Ectodermal cell (in vitro differentiated cells): ENCODE measurements around the gene ITPRID1. TPM values are rescaled to one million over a fixed set of nuclear protein-coding genes. Genes with fewer than 3 reads are reported as not detected.
"Not testable (repeated sequence)": the region's sequence is repeated elsewhere in the genome, so short reads cannot be mapped to it uniquely, and the experiment has no call there.

Source experiments
- H3K27ac ChIP-seq: 2 replicates; pipeline ENCODE4 v1.7.0; 2013; ENCODE audit warnings: mild to moderate bottlenecking, low read depth, low read length; ENCODE audit not compliant: insufficient read depth, poor library complexity, severe bottlenecking
- H3K27me3 ChIP-seq: 2 replicates; pipeline ENCODE4 v1.7.0; 2013; ENCODE audit warnings: mild to moderate bottlenecking, low read length; ENCODE audit not compliant: insufficient read depth, control insufficient read depth, poor library complexity, severe bottlenecking
- H3K36me3 ChIP-seq: one replicate; pipeline ENCODE4 v1.7.0; 2013; ENCODE audit warnings: low read length; ENCODE audit not compliant: control insufficient read depth, insufficient read depth
- H3K4me1 ChIP-seq: one replicate; pipeline ENCODE4 v1.7.0; 2013; ENCODE audit warnings: low read length; ENCODE audit not compliant: control insufficient read depth, insufficient read depth
- H3K4me3 ChIP-seq: 2 replicates; pipeline ENCODE4 v1.7.0; 2013; ENCODE audit warnings: low read depth, low read length, control low read depth; ENCODE audit not compliant: insufficient read depth
- H3K9me3 ChIP-seq: 2 replicates; pipeline ENCODE4 v1.7.0; 2013; ENCODE audit warnings: mild to moderate bottlenecking, low read length, moderate library complexity; ENCODE audit not compliant: control insufficient read depth
- WGBS, 2 experiments: methylation state at CpG; one replicate each; pipeline ENCODE4 v1.1.7; 2013; ENCODE audit warnings: missing lambda C conversion rate in 2 of 2; 5-methylcytosine and 5-hydroxymethylcytosine counted together
- polyA plus RNA-seq, 4 experiments: library from polyadenylated mRNA; stranded (reverse); fragments of 50-300 nt; gene quantifications; one replicate each; pipeline ENCODE4 v1.2.3, GENCODE V29; 2013

ITPRID1 gene
- not detected for polyA plus RNA-seq (2013, experiment 1 of 4)
- polyA plus RNA-seq (2013, experiment 2 of 4), result not detected
- not detected for polyA plus RNA-seq (2013, experiment 3 of 4)
- not detected for polyA plus RNA-seq (2013, experiment 4 of 4)

GRCh38 chr7:31513790-31514189 is at the start of gene ITPRID1:
Gene ITPRID1, plus strand, starts transcription at chr7:31514090. Its CDS starts 38,935 bp downstream, at chr7:31553025.
- no peaks in the 10 kb centered on the region for H3K27me3 ChIP-seq
- H3K27ac ChIP-seq, result no peak within 1 kb of the TSS
- 89 to 90% methylated on average over 4 of the region's 4 CpGs for WGBS, 2 experiments
- H3K9me3 ChIP-seq, result no peaks in the 10 kb centered on the region
- no peak within 1 kb of the TSS for H3K4me3 ChIP-seq
- H3K36me3 ChIP-seq, result no peaks in the 10 kb centered on the region
- no peaks in the 10 kb centered on the region for H3K4me1 ChIP-seq

GRCh38 chr7:31464601-31465000 is 49.3 kb upstream of the ITPRID1 start:
- no peaks in the 10 kb centered on the region for H3K9me3 ChIP-seq
- H3K27me3 ChIP-seq, result no peaks in the 10 kb centered on the region
- peaks cover 5% of the 10 kb centered on the region for H3K4me1 ChIP-seq
- 72 to 80% methylated on average over 1 of the region's 1 CpG for WGBS, 2 experiments
- no peak overlapping the region for H3K4me3 ChIP-seq
- no peaks in the 10 kb centered on the region for H3K36me3 ChIP-seq
- H3K27ac ChIP-seq, result no peak overlapping the region

DNA sequence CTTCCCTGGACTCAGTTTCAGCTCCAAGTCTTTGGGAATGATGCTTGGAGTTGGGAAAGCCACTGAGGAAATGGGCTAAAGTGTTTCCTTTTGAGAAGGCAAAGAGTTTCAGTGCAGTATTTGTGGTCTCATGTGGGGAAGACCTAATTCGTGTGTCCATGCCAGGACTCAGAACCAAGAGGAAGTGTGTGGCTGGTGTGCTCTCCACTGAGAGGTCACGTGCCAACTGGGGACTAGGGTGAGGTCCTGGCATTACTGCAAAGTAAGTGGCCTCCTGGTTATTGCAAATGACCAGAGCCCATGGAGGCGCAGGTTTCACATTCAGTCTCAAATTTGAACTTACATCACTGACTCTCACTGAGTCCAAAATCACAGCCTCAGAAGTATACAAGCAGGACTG is 48.6 kb upstream of the ITPRID1 start:
- H3K9me3 ChIP-seq, result no peaks in the 10 kb centered on the region

GRCh38 chr7:31466036-31466435 is 47.9 kb upstream of the ITPRID1 start:
- Histone ChIP-seq H3K27ac (no peak overlapping the region), H3K4me3 (no peak overlapping the region), H3K4me1 (peaks cover 5% of the 10 kb centered on the region), H3K36me3 (no peaks in the 10 kb centered on the region), H3K27me3 (no peaks in the 10 kb centered on the region), H3K9me3 (no peaks in the 10 kb centered on the region)
- 0 to 7% methylated on average over 1 of the region's 1 CpG for WGBS, 2 experiments

More for the DNA sequence above, 48.6 kb upstream of the ITPRID1 start:
- Histone ChIP-seq H3K4me3 (no peak overlapping the region), H3K4me1 (peaks cover 5% of the 10 kb centered on the region), H3K27me3 (no peaks in the 10 kb centered on the region), H3K36me3 (no peaks in the 10 kb centered on the region), H3K27ac (no peak overlapping the region)
- 81 to 85% methylated on average over 3 of the region's 3 CpGs for WGBS, 2 experiments

DNA sequence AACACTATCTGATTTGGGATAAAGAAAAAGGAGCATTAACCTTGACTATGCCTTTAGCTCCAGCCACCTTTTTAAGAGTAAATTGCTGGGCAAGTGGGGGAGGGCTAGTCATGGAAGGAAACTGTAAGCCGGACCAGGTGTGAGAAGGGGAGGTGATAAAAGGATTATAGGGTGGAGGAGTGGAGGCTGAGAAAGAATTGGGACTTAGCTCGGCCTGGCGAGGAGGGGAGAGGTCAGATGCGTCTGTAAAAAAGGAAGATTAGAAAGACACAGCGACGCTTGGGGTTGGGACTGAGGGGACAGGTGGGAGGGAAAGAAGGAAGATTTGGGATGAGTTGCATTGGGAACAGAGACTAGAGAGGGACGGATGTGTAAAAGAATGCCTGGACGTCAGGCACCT is 43.0 kb upstream of the ITPRID1 start:
- not testable (repeated sequence) for H3K4me1 ChIP-seq, H3K36me3 ChIP-seq, H3K9me3 ChIP-seq, H3K27ac ChIP-seq, H3K4me3 ChIP-seq, H3K27me3 ChIP-seq
- WGBS, 2 experiments, result 77 to 80% methylated on average over 8 of the region's 8 CpGs

- no peaks in the 10 kb centered on the region for H3K9me3 ChIP-seq
- H3K27ac ChIP-seq, result no peak overlapping the region
- no peaks in the 10 kb centered on the region for H3K4me1 ChIP-seq
- no CpG with 5 or more reads among the region's 1 CpG for WGBS, 2 experiments
- H3K27me3 ChIP-seq, result no peaks in the 10 kb centered on the region
- no peak overlapping the region for H3K4me3 ChIP-seq
- H3K36me3 ChIP-seq, result no peaks in the 10 kb centered on the region
Measured at GRCh38 chr7:31475368-31475767, 38.5 kb upstream of the ITPRID1 start.

GRCh38 chr7:31476073-31476745 is 37.7 kb upstream of the ITPRID1 start:
- Histone ChIP-seq H3K4me1 (no peaks in the 10 kb centered on the region), H3K9me3 (no peaks in the 10 kb centered on the region), H3K27ac (no peak overlapping the region), H3K4me3 (no peak overlapping the region), H3K27me3 (no peaks in the 10 kb centered on the region), H3K36me3 (no peaks in the 10 kb centered on the region)
- WGBS, 2 experiments, result 93 to 94% methylated on average over 7 of the region's 7 CpGs

DNA sequence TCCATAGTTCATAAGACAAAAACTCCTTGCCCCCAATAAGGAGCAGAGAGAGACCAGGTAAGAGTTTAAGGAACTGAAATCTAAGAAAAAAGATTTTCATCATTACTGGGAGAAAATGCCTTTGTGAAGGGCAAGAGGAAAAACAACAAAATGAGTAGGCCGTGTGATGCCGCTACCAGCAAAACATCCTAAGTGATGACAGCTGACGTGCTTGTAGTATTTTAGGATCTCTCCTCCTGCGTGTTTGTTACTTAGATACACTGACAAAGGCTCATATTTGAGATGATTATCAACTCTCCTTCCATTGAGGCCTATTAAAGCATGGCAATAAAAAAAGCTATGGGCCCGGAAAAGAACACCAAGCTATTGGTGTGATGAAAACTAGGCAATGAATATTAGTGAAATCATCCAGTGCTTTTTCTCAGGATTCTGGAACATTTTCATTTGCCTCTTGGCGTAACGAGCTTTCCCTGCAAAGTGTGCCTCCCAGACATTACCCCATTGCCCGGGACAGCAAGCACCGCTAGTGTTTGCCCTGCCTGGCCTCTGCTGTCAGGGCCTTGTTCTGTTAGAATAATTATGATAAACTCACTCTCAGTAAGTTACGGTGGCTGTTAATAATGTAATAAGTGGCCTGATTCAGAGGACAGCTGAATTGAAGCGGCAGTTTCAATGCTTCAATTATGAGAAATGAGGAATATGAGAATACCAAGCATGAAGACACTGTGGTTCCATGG is 36.8 kb upstream of the ITPRID1 start:
- Histone ChIP-seq H3K27me3 (no peaks in the 10 kb centered on the region), H3K9me3 (no peaks in the 10 kb centered on the region), H3K36me3 (no peaks in the 10 kb centered on the region), H3K4me1 (no peaks in the 10 kb centered on the region), H3K27ac (no peak overlapping the region), H3K4me3 (no peak overlapping the region)
- WGBS, 2 experiments, result 94% methylated on average over 11 of the region's 11 CpGs

GRCh38 chr7:31478018-31478417 is 35.9 kb upstream of the ITPRID1 start:
- H3K4me1 ChIP-seq, result no peaks in the 10 kb centered on the region
- no peak overlapping the region for H3K4me3 ChIP-seq
- WGBS, 2 experiments, result 77 to 80% methylated on average over 2 of the region's 3 CpGs
- H3K9me3 ChIP-seq, result no peaks in the 10 kb centered on the region
- no peak overlapping the region for H3K27ac ChIP-seq
- no peaks in the 10 kb centered on the region for H3K36me3 ChIP-seq
- H3K27me3 ChIP-seq, result no peaks in the 10 kb centered on the region

DNA sequence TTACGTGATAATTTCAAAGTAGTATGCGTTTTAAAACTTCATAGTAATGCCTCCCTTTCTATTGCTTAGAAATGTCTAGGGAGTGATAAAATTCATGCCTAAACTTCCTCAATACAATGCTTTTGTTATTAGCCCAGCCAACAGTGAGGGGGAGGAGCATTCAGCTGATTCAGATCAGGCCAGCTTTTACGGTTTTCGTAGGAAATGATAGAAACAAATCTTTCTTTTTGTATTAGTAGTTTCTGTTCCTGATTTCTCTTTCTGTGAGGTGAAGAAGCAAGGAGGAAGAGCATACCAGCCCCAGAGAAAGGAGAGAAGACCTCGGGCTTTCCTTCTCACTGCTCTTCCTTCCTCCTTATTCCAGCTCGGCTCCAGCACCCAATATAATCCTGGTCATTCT is 35.2 kb upstream of the ITPRID1 start:
- H3K4me3 ChIP-seq, result no peak overlapping the region
- no peaks in the 10 kb centered on the region for H3K36me3 ChIP-seq
- H3K27me3 ChIP-seq, result no peaks in the 10 kb centered on the region
- 77 to 79% methylated on average over 6 of the region's 6 CpGs for WGBS, 2 experiments
- H3K27ac ChIP-seq, result no peak overlapping the region
- no peaks in the 10 kb centered on the region for H3K9me3 ChIP-seq
- no peaks in the 10 kb centered on the region for H3K4me1 ChIP-seq
